Uterus (tissue), 2 donors: ENCODE data around the gene APPL2.

Experiments used
- POLR2A ChIP-seq, 2 donors: fragments of 450-650 bp; IDR thresholded peaks; one replicate each; pipeline ENCODE4 v1.6.1; 2016; ENCODE audit warnings: antibody characterized with exemption in 2 of 2, mild to moderate bottlenecking in 1 of 2, moderate library complexity in 1 of 2
- TF ChIP-seq, protein P1 (sequence below), 4 experiments: fragments of 200-600 bp in 2 of 4; fragments of 450-650 bp in 2 of 4; sonication (generic) in 2 of 4; IDR thresholded peaks; one replicate each; pipeline ENCODE4 v1.5.1; 2016 to 2019; ENCODE audit warnings: antibody characterized with exemption in 4 of 4, mild to moderate bottlenecking in 2 of 4, moderate library complexity in 1 of 4

- TF ChIP-seq, protein P1, sequence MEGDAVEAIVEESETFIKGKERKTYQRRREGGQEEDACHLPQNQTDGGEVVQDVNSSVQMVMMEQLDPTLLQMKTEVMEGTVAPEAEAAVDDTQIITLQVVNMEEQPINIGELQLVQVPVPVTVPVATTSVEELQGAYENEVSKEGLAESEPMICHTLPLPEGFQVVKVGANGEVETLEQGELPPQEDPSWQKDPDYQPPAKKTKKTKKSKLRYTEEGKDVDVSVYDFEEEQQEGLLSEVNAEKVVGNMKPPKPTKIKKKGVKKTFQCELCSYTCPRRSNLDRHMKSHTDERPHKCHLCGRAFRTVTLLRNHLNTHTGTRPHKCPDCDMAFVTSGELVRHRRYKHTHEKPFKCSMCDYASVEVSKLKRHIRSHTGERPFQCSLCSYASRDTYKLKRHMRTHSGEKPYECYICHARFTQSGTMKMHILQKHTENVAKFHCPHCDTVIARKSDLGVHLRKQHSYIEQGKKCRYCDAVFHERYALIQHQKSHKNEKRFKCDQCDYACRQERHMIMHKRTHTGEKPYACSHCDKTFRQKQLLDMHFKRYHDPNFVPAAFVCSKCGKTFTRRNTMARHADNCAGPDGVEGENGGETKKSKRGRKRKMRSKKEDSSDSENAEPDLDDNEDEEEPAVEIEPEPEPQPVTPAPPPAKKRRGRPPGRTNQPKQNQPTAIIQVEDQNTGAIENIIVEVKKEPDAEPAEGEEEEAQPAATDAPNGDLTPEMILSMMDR (IDR thresholded peaks at IDR 0.05): no peak
- TF ChIP-seq POLR2A (IDR thresholded peaks at IDR 0.05): no peak
These were observed 60.5 kb downstream of the APPL2 start for GRCh38 chr12:105175397-105175990.
